ENCODE measurements around the gene POU6F2. TPM values are rescaled to one million over a fixed set of nuclear protein-coding genes. Genes with fewer than 3 reads are reported as not detected.
"Not testable (repeated sequence)": the region's sequence is repeated elsewhere in the genome, so short reads cannot be mapped to it uniquely, and the experiment has no call there.

The POU6F2 gene
- total RNA-seq, 1 experiment from 2014 or later = 0.27 TPM

DNA sequence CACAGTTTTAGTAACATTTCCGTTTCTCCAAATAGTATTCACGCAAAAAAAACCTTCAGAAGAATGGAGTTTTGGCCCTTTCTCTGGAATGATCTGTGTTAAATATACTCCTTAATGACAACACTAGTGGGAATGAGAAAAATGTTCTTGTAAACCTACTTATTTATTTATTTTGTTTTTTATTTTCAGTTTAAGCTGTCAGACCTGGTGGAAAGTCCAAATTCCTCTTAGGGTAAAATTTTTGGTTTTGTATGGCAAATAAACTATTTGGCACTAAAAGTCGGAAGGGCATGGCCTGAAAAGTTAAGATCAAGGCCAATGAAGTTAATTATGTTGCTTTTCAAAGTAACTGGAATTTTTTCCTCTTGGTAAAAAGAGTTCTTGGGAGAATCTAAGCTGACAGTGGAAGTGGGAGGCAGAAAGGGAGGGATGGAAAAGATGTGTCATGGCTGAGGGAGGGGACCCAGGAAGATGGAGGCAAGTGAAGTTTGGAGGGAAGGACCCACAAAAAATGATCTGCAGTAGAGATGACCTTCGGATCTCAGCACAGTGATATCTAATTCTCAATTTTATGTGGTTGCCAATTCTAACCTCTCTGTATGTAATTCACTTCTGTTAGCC lies 35.2 kb upstream of the POU6F2 start:
- Histone ChIP-seq H3K79me2 (ENCODE audit: insufficient read depth, low read length) (no peaks in the 10 kb centered on the region), H3K27ac (ENCODE audit: low read depth, low read length) (no peak overlapping the region), H2AFZ (ENCODE audit: low read depth, low read length, poor library complexity, severe bottlenecking) (no peak overlapping the region), H4K20me1 (ENCODE audit: insufficient read depth) (no peaks in the 10 kb centered on the region), H3K4me2 (ENCODE audit: low read length) (no peak overlapping the region), H3K9me3 (ENCODE audit: control insufficient read depth in 1 of 2, insufficient read depth in 1 of 2, low read depth in 1 of 2, low read length in 2 of 2) (no peaks in the 10 kb centered on the region), H3K4me1 (ENCODE audit: control insufficient read depth in 1 of 2, insufficient read depth in 2 of 2, low read length in 2 of 2) (no peaks in the 10 kb centered on the region), H3K9me2 (ENCODE audit: insufficient read depth) (no peaks in the 10 kb centered on the region), H3K4me3 (replicated peaks in 1 of 2; ENCODE audit: low read depth in 1 of 2, low read length in 2 of 2) (no peak overlapping the region), H3K36me3 (ENCODE audit: control insufficient read depth in 1 of 2, insufficient read depth in 2 of 2, low read length in 2 of 2) (no peaks in the 10 kb centered on the region), H3K9ac (ENCODE audit: low read length) (no peak overlapping the region), H3K27me3 (ENCODE audit: insufficient read depth, low read length) (peaks cover 21% of the 10 kb centered on the region)
- no peak for TF ChIP-seq YY1 (IDR thresholded peaks at IDR 0.05; ENCODE audit: extremely low read depth, insufficient replicate concordance, low read depth, low read length)
- intact Hi-C loops (cut with micrococcal nuclease) = no loop called here
- BruUV-seq (replicated peaks) = no TSS peak
- ChIA-PET POLR2A (no interaction called here), RAD21 (ENCODE audit: low non-redundant PET in 1 of 2, low total read pairs in 2 of 2, uncharacterized antibody in 2 of 2, unreplicated experiment in 2 of 2) (no interaction called here), CTCF (no interaction called here)
- DNase-seq (ENCODE audit: low read depth, low spot score) (no peak), ATAC-seq (no peak)

DNA sequence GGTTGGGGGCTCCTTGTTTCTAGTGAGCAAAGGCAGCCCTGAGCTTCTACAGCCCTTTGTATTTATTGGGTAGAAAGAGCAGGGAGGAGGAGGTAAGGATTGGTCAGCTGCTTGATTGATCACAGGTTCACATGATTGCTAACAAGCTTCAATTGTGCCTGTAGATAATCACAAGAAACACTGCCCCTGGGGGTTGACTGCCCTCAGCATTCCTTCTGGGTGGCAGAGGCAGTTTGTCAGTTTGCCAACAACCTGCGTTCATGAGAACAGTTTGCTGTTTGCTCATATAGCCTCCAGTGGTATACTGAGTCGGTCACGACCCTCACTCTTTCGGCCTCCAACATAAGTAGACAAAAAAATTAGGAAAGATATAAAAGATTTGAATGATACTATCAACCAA lies 30.2 kb upstream of the POU6F2 start:
- CTCF ChIA-PET; intact Hi-C loops (cut with micrococcal nuclease); H4K20me1 ChIP-seq (ENCODE audit: insufficient read depth); H3K4me2 ChIP-seq (ENCODE audit: low read length); H3K4me3 ChIP-seq (replicated peaks in 1 of 2; ENCODE audit: low read depth in 1 of 2, low read length in 2 of 2); POLR2A ChIA-PET; H3K9ac ChIP-seq (ENCODE audit: low read length); ATAC-seq; DNase-seq (ENCODE audit: low read depth, low spot score); H3K9me3 ChIP-seq (ENCODE audit: control insufficient read depth in 1 of 2, insufficient read depth in 1 of 2, low read depth in 1 of 2, low read length in 2 of 2); H3K4me1 ChIP-seq (ENCODE audit: control insufficient read depth in 1 of 2, insufficient read depth in 2 of 2, low read length in 2 of 2); H3K9me2 ChIP-seq (ENCODE audit: insufficient read depth); H3K27me3 ChIP-seq (ENCODE audit: insufficient read depth, low read length); BruUV-seq (replicated peaks); H2AFZ ChIP-seq (ENCODE audit: low read depth, low read length, poor library complexity, severe bottlenecking); RAD21 ChIA-PET (ENCODE audit: low non-redundant PET in 1 of 2, low total read pairs in 2 of 2, uncharacterized antibody in 2 of 2, unreplicated experiment in 2 of 2); H3K79me2 ChIP-seq (ENCODE audit: insufficient read depth, low read length); H3K27ac ChIP-seq (ENCODE audit: low read depth, low read length); H3K36me3 ChIP-seq (ENCODE audit: control insufficient read depth in 1 of 2, insufficient read depth in 2 of 2, low read length in 2 of 2): not testable (repeated sequence)

DNA sequence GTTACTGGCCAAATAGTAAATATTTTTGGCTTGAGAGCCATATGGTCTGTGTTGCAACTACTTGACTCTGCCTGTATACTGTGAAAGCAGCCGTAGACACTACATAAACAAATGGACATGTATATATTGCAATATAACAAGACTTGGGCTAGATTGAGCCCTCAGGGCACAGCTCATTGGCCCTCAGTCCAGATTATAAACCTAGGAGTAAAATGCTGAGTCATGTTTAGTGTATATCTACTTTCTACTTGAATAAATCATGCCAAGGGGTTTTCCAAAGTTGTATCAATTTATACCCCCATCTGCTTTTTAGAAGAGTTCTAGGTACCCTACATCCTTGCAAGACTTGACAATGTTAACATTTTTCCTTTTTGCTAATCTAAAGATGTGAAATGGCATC lies 27.4 kb upstream of the POU6F2 start:
- Histone ChIP-seq H3K79me2 (ENCODE audit: insufficient read depth, low read length) (no peaks in the 10 kb centered on the region), H3K9me3 (ENCODE audit: control insufficient read depth in 1 of 2, insufficient read depth in 1 of 2, low read depth in 1 of 2, low read length in 2 of 2) (no peaks in the 10 kb centered on the region), H3K4me2 (ENCODE audit: low read length) (no peak overlapping the region), H3K36me3 (ENCODE audit: control insufficient read depth in 1 of 2, insufficient read depth in 2 of 2, low read length in 2 of 2) (no peaks in the 10 kb centered on the region), H3K27ac (ENCODE audit: low read depth, low read length) (no peak overlapping the region), H2AFZ (ENCODE audit: low read depth, low read length, poor library complexity, severe bottlenecking) (no peak overlapping the region), H3K4me1 (ENCODE audit: control insufficient read depth in 1 of 2, insufficient read depth in 2 of 2, low read length in 2 of 2) (no peaks in the 10 kb centered on the region; a peak in 1 of 4 replicates), H3K9me2 (ENCODE audit: insufficient read depth) (no peaks in the 10 kb centered on the region), H3K9ac (ENCODE audit: low read length) (no peak overlapping the region), H3K27me3 (ENCODE audit: insufficient read depth, low read length) (peaks cover 4% of the 10 kb centered on the region; the same call in 1 of the 2 replicates), H3K4me3 (replicated peaks in 1 of 2; ENCODE audit: low read depth in 1 of 2, low read length in 2 of 2) (no peak overlapping the region), H4K20me1 (ENCODE audit: insufficient read depth) (no peaks in the 10 kb centered on the region)
- ChIA-PET RAD21 (ENCODE audit: low non-redundant PET in 1 of 2, low total read pairs in 2 of 2, uncharacterized antibody in 2 of 2, unreplicated experiment in 2 of 2) (no interaction called here), POLR2A (no interaction called here), CTCF (no interaction called here)
- no peak for TF ChIP-seq ZBTB33 (IDR thresholded peaks at IDR 0.05; ENCODE audit: extremely low read depth, insufficient replicate concordance, low read length)
- TF ChIP-seq, protein P1, sequence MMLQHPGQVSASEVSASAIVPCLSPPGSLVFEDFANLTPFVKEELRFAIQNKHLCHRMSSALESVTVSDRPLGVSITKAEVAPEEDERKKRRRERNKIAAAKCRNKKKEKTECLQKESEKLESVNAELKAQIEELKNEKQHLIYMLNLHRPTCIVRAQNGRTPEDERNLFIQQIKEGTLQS (IDR thresholded peaks at IDR 0.05) = no peak
- BruUV-seq (replicated peaks) = no TSS peak
- no peak for DNase-seq (ENCODE audit: low read depth, low spot score)
- intact Hi-C loops (cut with micrococcal nuclease) = no loop called here
- no peak for ATAC-seq
